DOHH2 (cell line): ENCODE data around the gene FAIM2.

Source experiments
- CTCF ChIP-seq: fragments of 200-600 bp; sonication (generic); IDR thresholded peaks from one replicate; pipeline ENCODE4 v1.5.1; 2014; ENCODE audit warnings: antibody characterized with exemption, mild to moderate bottlenecking, low read depth, low read length; ENCODE audit not compliant: poor library complexity, severe bottlenecking
- EZH2phosphoT487 ChIP-seq: fragments of 200-600 bp; sonication (generic); IDR thresholded peaks from 2 replicates; pipeline ENCODE4 v1.6.1; 2017; ENCODE audit warnings: borderline replicate concordance, mild to moderate bottlenecking, antibody characterized with exemption, low read length, moderate library complexity, mixed read lengths

GRCh38 chr12:49843876-49844437, 59.7 kb downstream of the FAIM2 start:
- TF ChIP-seq CTCF: no peak
- no peak for TF ChIP-seq EZH2phosphoT487
